Endodermal cell (in vitro differentiated cells): ENCODE measurements around the gene MORN4. TPM values are rescaled to one million over a fixed set of nuclear protein-coding genes. Genes with fewer than 3 reads are reported as not detected.
A peak's percentile ranks its signal among the peaks of the same experiment; 100 is the strongest.
"Not testable (repeated sequence)": the region's sequence is repeated elsewhere in the genome, so short reads cannot be mapped to it uniquely, and the experiment has no call there.

ENCODE experiments used
- DNase-seq: peaks from one replicate; pipeline ENCODE4 v3.0.0-alpha.2; 2017
- H3K27ac ChIP-seq: 2 replicates; pipeline ENCODE4 v1.5.1; 2013; ENCODE audit warnings: mild to moderate bottlenecking, low read depth, low read length, moderate library complexity
- H3K27me3 ChIP-seq: 2 replicates; pipeline ENCODE4 v1.6.1; 2013; ENCODE audit warnings: mild to moderate bottlenecking, low read length, moderate library complexity; ENCODE audit not compliant: insufficient read depth, control insufficient read depth, poor library complexity, severe bottlenecking
- H3K36me3 ChIP-seq: 2 replicates; pipeline ENCODE4 v1.7.0; 2013; ENCODE audit warnings: mild to moderate bottlenecking, low read length, moderate library complexity; ENCODE audit not compliant: control insufficient read depth, insufficient read depth
- H3K4me1 ChIP-seq: one replicate; pipeline ENCODE4 v1.7.0; 2013; ENCODE audit warnings: low read length; ENCODE audit not compliant: control insufficient read depth, insufficient read depth
- H3K4me3 ChIP-seq: 2 replicates; pipeline ENCODE4 v1.5.1; 2013; ENCODE audit warnings: mild to moderate bottlenecking, low read length, moderate library complexity
- H3K9ac ChIP-seq: 2 replicates; pipeline ENCODE4 v1.6.1; 2013; ENCODE audit warnings: mild to moderate bottlenecking, low read length, moderate library complexity; ENCODE audit not compliant: poor library complexity, severe bottlenecking; ENCODE audit errors: extremely low read depth
- H3K9me3 ChIP-seq: 2 replicates; pipeline ENCODE4 v1.6.1; 2013; ENCODE audit warnings: mild to moderate bottlenecking, low read length, moderate library complexity; ENCODE audit not compliant: control insufficient read depth
- H3K27ac Mint-ChIP-seq: 2 replicates; pipeline ENCODE4 v1.8.0; 2020; ENCODE audit warnings: mixed read lengths
- H3K27me3 Mint-ChIP-seq: 2 replicates; pipeline ENCODE4 v1.8.0; 2021; ENCODE audit warnings: mild to moderate bottlenecking, mixed read lengths; ENCODE audit not compliant: insufficient read depth
- H3K36me3 Mint-ChIP-seq: 2 replicates; pipeline ENCODE4 v1.8.0; 2020; ENCODE audit warnings: low read depth, mixed read lengths
- H3K4me1 Mint-ChIP-seq: 2 replicates; pipeline ENCODE4 v1.8.0; 2020; ENCODE audit warnings: mixed read lengths
- H3K4me3 Mint-ChIP-seq: 2 replicates; pipeline ENCODE4 v1.8.0; 2020; ENCODE audit warnings: mild to moderate bottlenecking, moderate library complexity, mixed read lengths
- H3K9me3 Mint-ChIP-seq: 2 replicates; pipeline ENCODE4 v1.8.0; 2020; ENCODE audit warnings: mild to moderate bottlenecking, mixed read lengths
- WGBS, 2 experiments: methylation state at CpG; one replicate each; pipeline versions ENCODE4 v1.1.5 to v1.1.7; 2013; ENCODE audit warnings: missing lambda C conversion rate in 2 of 2, mixed read lengths in 1 of 2; ENCODE audit not compliant: insufficient coverage in 1 of 2, insufficient read length in 1 of 2; 5-methylcytosine and 5-hydroxymethylcytosine counted together
- total RNA-seq, 2 donors: library from RNA; stranded (reverse); fragmentation: NEBNext Ultra II Directional in 1 of 2; extraction: Animal tissue kit (Norgen Biotek cat#: 25700) in 1 of 2; gene quantifications; 2 replicates in 1 of 2; 3 replicates in 1 of 2; pipeline ENCODE4 v1.2.1, GENCODE V29; 2021
- TF ChIP-seq, protein P1 (sequence below): fragments of 200-600 bp; sonication (generic); conservative IDR thresholded peaks from 2 replicates; pipeline ENCODE4 v1.5.0; 2021; ENCODE audit warnings: antibody characterized with exemption, mild to moderate bottlenecking

Gene MORN4
- total RNA-seq, 2 donors from 2014 or later, result 19.0 to 21.3 TPM

DNA sequence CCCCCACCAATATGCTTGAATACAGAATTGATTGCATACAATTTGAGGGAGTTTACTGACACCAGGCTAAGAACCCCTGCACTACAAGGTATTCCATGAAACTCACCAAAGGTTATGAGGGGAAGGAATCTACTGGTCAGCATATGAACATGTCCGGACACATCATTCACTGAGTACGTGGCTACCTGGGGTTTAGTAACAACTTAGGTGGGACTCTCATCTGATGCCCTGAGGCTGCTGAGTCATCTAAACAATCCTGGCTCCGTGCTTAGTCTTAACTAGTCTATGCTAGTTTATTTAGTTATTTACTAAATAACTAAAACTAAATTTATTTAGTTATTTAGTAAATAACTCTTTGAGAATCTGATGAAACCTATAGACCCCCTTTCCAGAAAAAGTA is 18.5 kb upstream of the MORN4 start:
- Histone ChIP-seq H3K4me3 (no peak overlapping the region), H3K36me3 (peaks cover 73% of the 10 kb centered on the region), H3K9me3 (no peaks in the 10 kb centered on the region), H3K4me1 (no peaks in the 10 kb centered on the region), H3K9ac (no peak overlapping the region), H3K27ac (no peak overlapping the region), H3K27me3 (no peaks in the 10 kb centered on the region)
- TF ChIP-seq, protein P1, sequence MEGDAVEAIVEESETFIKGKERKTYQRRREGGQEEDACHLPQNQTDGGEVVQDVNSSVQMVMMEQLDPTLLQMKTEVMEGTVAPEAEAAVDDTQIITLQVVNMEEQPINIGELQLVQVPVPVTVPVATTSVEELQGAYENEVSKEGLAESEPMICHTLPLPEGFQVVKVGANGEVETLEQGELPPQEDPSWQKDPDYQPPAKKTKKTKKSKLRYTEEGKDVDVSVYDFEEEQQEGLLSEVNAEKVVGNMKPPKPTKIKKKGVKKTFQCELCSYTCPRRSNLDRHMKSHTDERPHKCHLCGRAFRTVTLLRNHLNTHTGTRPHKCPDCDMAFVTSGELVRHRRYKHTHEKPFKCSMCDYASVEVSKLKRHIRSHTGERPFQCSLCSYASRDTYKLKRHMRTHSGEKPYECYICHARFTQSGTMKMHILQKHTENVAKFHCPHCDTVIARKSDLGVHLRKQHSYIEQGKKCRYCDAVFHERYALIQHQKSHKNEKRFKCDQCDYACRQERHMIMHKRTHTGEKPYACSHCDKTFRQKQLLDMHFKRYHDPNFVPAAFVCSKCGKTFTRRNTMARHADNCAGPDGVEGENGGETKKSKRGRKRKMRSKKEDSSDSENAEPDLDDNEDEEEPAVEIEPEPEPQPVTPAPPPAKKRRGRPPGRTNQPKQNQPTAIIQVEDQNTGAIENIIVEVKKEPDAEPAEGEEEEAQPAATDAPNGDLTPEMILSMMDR, result no peak
- Mint-ChIP-seq H3K36me3 (peaks cover 46% of the 10 kb centered on the region), H3K27ac (no peak overlapping the region), H3K4me3 (no peak overlapping the region), H3K9me3 (no peaks in the 10 kb centered on the region), H3K27me3 (no peaks in the 10 kb centered on the region), H3K4me1 (peaks cover 7% of the 10 kb centered on the region)
- no peak for DNase-seq
- WGBS, 2 experiments, result 93 to 98% methylated on average over 2 of the region's 3 CpGs

DNA sequence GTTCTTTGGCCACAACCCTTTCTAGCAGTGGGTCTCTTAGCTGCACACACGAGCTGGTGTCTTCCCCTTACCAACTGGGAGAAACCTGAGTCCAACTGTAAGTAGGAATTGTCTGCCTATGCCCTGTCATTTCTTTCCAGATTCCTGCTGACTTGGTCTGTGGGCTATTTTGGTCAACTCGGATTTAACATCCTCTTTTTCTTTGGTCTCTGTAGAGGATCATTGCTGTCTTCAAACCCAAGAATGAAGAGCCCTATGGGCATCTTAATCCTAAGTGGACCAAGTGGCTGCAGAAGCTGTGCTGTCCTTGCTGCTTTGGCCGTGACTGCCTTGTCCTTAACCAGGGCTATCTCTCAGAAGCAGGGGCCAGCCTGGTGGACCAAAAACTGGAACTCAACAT is 17.4 kb upstream of the MORN4 start:
- TF ChIP-seq, protein P1, result no peak

DNA sequence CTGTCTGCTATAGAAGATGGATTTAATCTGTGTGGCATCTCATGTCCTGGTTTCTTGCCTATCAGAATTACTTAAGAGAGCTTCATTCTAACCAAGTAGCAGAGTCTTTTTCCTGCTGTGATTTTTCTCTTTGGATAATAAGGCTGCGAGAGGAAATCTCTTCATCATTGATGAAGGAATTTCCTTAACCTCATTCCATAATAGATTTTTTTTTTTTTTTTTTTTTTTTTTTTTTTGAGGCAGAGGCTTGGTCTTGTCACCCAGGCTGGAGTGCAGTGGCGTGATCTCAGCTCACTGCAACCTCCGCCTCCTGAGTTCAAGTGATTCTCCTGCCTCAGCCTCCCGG is 16.1 kb upstream of the MORN4 start:
- H3K27me3 ChIP-seq, H3K4me3 ChIP-seq, DNase-seq, H3K4me1 Mint-ChIP-seq, H3K4me3 Mint-ChIP-seq, H3K27me3 Mint-ChIP-seq, H3K4me1 ChIP-seq, H3K9me3 ChIP-seq, H3K9me3 Mint-ChIP-seq, H3K9ac ChIP-seq, H3K27ac ChIP-seq: not testable (repeated sequence)
- peaks cover 67% of the 10 kb centered on the region for H3K36me3 ChIP-seq
- Mint-ChIP-seq H3K27ac (peak overlapping the region; percentile 86), H3K36me3 (peaks cover 46% of the 10 kb centered on the region)
- 100% methylated on average over 3 of the region's 4 CpGs; no CpG with 5 or more reads in 1 of the 2 experiments for WGBS, 2 experiments

More for the DNA sequence above, 17.4 kb upstream of the MORN4 start:
- WGBS, 2 experiments, result 93 to 100% methylated on average over 2 to 3 of the region's 3 CpGs
- no peaks in the 10 kb centered on the region for H3K4me1 ChIP-seq
- Mint-ChIP-seq H3K36me3 (peaks cover 39% of the 10 kb centered on the region), H3K9me3 (no peaks in the 10 kb centered on the region), H3K4me1 (peaks cover 7% of the 10 kb centered on the region), H3K4me3 (no peak overlapping the region), H3K27ac (no peak overlapping the region), H3K27me3 (no peaks in the 10 kb centered on the region)
- no peak for DNase-seq
- H3K9ac ChIP-seq, result no peak overlapping the region
- H3K27ac ChIP-seq, result no peak overlapping the region
- H3K9me3 ChIP-seq, result no peaks in the 10 kb centered on the region
- H3K27me3 ChIP-seq, result no peaks in the 10 kb centered on the region
- no peak overlapping the region for H3K4me3 ChIP-seq
- peaks cover 70% of the 10 kb centered on the region for H3K36me3 ChIP-seq
